Left renal pelvis (tissue), 4 donors: ENCODE data around the gene ATP2A1. TPM values are rescaled to one million over a fixed set of nuclear protein-coding genes. Genes with fewer than 3 reads are reported as not detected.
A peak's percentile ranks its signal among the peaks of the same experiment; 100 is the strongest.
"Not testable (repeated sequence)": the region's sequence is repeated elsewhere in the genome, so short reads cannot be mapped to it uniquely, and the experiment has no call there.

Experiments
- DNase-seq, 4 donors: peaks; one replicate each; pipeline ENCODE4 v3.0.0-alpha.2; 2013; ENCODE audit warnings: low read depth in 4 of 4, low spot score in 3 of 4
- polyA plus RNA-seq, 4 donors: library from polyadenylated mRNA; unstranded; fragments of 120-200 nt; gene quantifications; one replicate each; pipeline ENCODE4 v1.2.1, GENCODE V29; 2013; ENCODE audit not compliant: insufficient read length in 4 of 4

Gene ATP2A1
- polyA plus RNA-seq, 4 donors = 2.5 to 6.4 (median 3.3) TPM

DNA sequence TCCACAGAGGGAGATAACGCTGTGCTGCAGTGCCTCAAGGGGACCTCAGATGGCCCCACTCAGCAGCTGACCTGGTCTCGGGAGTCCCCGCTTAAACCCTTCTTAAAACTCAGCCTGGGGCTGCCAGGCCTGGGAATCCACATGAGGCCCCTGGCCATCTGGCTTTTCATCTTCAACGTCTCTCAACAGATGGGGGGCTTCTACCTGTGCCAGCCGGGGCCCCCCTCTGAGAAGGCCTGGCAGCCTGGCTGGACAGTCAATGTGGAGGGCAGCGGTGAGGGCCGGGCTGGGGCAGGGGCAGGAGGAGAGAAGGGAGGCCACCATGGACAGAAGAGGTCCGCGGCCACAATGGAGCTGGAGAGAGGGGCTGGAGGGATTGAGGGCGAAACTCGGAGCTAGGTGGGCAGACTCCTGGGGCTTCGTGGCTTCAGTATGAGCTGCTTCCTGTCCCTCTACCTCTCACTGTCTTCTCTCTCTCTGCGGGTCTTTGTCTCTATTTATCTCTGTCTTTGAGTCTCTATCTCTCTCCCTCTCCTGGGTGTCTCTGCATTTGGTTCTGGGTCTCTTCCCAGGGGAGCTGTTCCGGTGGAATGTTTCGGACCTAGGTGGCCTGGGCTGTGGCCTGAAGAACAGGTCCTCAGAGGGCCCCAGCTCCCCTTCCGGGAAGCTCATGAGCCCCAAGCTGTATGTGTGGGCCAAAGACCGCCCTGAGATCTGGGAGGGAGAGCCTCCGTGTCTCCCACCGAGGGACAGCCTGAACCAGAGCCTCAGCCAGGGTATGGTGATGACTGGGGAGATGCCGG is 54.3 kb downstream of the ATP2A1 start:
- DNase-seq = no peak

DNA sequence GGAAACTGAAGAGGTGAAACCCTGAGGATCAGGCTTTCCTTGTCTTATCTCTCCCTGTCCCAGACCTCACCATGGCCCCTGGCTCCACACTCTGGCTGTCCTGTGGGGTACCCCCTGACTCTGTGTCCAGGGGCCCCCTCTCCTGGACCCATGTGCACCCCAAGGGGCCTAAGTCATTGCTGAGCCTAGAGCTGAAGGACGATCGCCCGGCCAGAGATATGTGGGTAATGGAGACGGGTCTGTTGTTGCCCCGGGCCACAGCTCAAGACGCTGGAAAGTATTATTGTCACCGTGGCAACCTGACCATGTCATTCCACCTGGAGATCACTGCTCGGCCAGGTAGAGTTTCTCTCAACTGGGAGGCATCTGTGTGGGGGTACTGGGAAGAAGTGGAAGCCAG is 54.9 kb downstream of the ATP2A1 start:
- no peak for DNase-seq

DNA sequence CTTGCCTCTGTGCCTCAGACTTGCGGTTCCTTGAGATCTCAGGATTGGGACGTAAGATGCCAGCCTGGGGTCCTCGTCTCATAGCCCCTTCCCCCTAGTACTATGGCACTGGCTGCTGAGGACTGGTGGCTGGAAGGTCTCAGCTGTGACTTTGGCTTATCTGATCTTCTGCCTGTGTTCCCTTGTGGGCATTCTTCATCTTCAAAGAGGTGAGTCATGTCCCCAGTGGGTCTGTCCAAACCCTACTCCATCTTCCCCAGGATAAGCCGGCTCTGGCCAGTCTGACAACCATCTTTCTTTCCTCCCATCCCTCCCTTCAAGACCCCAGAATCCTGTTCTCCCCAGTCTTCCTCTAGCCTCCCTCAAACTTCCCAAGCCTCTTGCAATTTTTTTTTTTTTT is 57.1 kb downstream of the ATP2A1 start:
- no peak for DNase-seq

DNA sequence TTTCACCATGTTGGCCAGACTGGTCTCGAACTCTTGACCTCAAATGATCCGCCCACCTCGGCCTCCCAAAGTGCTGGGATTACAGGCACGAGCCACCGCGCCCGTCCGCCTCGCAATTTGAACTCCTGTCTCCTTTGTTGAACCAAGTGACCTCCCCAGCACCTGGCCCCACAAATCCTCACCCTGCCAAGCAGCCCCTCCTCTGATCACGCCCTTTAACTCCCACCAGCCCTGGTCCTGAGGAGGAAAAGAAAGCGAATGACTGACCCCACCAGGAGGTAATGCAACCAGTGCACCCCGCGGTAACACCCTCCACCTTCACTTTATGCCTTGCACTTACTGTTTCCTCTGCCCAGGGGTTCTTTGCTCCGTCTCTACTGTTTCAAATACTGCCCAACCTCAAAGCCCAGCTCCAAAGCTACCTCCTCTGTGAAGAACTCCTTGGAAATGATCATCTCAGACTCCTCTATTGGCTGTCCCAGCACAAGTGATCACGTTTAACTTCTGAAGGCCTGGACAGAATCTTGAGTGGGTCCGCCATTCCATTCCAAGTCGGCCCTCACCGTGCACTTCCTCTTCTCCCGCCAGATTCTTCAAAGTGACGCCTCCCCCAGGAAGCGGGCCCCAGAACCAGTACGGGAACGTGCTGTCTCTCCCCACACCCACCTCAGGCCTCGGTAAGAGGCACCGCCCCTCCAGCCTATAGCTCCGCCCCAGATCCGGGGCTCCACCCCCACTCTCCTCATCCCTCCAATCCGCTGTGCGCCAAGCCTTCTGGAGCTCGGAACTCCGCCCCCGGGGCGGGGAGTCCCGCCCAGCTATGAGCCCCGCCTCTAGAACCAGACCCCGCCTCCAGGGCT is 57.9 kb downstream of the ATP2A1 start:
- DNase-seq = no peak

DNA sequence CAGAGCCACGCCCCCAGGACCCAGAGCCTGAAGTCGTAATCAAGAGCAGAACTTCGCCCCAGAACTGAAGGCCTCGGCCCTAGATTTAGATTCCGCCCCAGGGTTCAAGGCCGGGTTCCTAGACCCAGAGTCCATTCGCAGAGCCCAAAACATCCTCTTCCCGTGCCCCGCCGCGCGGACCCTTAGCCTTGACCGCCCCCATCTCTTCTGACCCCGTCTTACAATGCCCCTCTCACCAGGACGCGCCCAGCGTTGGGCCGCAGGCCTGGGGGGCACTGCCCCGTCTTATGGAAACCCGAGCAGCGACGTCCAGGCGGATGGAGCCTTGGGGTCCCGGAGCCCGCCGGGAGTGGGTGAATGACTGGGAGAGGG is 58.5 kb downstream of the ATP2A1 start:
- DNase-seq = no peak

DNA sequence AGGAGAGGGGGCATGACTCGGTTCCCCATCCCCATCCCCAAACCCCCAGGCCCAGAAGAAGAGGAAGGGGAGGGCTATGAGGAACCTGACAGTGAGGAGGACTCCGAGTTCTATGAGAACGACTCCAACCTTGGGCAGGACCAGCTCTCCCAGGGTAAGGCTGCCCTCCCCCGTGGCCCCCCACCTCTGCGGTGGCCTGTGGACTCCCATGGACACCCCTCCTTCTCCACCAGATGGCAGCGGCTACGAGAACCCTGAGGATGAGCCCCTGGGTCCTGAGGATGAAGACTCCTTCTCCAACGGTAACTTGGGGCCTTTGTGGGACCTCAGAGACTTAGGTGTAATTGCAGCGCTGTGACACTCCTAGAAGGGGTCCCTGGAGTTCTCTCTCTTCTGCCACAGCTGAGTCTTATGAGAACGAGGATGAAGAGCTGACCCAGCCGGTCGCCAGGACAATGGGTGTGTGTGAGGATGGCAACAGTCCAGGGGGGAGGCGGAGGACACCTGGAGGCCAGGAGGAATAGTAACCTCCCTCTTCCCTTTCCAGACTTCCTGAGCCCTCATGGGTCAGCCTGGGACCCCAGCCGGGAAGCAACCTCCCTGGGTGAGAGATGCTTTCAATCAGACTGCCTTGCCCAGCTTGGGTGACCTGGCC is 59.1 kb downstream of the ATP2A1 start:
- DNase-seq = no peak

DNA sequence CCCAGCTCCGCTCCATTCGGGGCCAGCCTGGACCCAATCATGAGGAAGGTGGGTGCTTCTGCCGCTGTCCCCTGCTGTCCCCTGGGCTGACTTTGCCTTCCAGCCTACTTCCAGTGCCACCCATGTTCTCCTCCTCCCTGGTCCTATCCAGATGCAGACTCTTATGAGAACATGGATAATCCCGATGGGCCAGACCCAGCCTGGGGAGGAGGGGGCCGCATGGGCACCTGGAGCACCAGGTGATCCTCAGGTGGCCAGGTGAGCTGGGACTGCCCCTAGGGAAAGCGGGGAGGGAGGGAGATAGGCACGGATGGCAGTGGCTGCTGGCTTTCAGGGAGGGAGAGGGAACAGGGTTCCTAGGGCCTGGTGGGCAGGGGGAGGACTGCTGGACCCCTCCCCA is 60.4 kb downstream of the ATP2A1 start:
- no peak for DNase-seq

DNA sequence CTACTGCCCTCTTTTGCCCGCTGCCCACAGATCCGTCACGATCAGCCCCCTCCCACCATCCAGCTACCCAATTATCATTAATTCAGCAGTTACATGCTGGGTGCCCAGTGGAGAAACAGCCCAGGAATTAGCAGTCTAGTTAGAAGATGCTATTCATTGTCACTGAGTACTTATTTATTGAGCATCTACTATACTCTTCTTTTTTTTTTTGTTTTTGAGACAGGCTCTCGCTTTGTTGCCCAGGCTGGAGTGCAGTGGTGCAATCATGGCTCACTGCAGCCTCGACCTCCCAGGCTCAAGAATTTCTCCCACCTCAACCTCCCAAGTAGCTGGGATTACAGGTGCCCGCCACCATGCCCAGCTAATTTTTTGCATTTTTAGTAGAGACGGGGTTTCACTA is 61.5 kb downstream of the ATP2A1 start:
- DNase-seq = not testable (repeated sequence)

DNA sequence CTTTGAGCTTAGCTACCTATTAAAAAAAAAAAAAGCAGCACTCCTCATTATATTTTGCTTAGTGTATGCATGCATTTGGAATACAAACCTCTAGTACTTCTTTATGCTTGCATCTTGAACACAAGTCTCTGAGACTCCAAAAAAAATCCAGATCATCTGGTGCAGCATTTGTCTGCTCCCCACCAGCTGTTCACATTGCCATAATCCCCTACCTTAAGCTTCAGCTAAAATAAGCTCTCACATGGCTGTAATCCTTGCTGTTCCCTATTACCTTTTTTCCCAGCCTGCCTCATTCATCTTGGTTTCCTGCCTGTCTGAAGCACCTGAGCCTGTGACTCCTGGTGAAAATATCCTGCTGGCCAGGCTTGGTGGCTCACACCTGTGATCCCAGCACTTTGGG is 65.0 kb downstream of the ATP2A1 start:
- DNase-seq = no peak

DNA sequence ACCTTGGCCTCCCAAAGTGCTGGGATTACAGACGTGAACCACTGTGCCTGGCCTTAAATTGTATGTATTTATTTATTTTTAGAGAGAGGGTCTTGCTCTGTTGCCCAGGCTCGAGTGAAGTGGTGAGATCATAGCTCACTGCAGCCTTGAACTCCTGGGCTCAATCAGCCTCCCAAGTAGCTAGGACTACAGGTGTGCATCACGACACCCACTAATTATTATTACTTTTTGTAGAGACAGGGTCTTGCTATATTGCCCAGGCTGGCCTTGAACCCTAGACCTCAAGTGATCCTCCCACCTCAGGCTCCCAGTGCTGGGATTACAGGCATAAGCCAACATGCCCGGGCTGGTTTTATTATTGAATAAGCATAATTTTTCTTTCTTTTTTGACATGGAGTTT is 68.4 kb downstream of the ATP2A1 start:
- no peak for DNase-seq

DNA sequence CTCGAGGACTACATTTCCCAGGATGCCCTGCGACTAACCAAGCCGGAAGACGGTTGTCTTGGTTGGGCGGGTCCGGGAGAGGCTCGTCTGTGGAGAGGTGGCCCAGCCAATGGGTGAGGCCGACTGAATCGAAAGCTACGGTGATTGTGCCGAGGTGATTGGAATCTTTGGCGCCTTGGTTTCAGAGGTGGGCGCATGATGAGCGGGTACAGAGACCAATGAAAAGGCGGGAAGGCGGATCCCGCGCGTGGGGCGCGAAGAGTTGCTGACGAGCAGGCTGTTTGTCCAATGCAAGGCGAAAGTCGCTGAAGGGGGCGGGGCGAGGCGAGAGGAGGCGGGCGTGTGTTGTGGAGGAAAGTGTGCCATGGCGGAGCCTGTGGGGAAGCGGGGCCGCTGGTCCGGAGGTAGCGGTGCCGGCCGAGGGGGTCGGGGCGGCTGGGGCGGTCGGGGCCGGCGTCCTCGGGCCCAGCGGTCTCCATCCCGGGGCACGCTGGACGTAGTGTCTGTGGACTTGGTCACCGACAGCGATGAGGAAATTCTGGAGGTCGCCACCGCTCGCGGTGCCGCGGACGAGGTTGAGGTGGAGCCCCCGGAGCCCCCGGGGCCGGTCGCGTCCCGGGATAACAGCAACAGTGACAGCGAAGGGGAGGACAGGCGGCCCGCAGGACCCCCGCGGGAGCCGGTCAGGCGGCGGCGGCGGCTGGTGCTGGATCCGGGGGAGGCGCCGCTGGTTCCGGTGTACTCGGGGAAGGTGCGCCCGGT is 72.5 kb downstream of the ATP2A1 start, which contains the start of gene NFATC2IP:
NFATC2IP (plus strand) TSS at position 290 of the 762 bp plus-strand sequence; CDS start at position 365, 75 bp downstream.
- DNase-seq = peak; percentile 99

DNA sequence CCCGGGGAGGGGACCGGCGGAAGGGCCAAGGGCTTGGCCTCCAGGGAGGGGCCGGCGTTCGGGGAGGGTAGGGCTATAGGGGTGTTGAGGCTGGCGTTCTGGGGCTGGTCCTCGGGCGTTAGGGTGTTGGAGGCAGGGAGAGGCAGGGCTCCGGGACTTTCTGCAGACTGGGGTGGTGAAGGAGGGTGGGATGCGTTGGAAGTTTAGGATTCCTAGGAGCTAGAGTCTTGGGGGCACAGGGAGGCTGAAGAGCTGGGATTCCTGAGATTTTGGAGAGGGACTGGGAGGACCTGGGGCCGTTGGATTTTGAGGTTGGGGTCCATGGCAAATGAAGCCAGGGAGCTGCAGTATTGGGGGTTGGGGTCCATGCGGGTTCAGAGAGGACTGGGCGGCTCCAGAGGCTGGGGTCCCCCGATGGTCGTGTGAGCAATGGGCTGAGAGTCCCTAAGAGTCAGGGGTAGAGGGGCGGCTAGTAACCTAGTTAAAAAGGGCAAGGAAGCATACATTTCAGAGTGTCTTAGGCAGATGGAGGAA is 73.2 kb downstream of the ATP2A1 start:
- DNase-seq = no peak

Other genes starting within 250 kb of the ATP2A1 start
- 1 to 10 TPM in 1 of 4 donors, under 1 TPM in 1, not detected in 2; 0.40 to 2.6 TPM for gene NPIPB8, start 240.4 kb upstream of the ATP2A1 start, polyA plus RNA-seq
- 100 to 1,000 TPM; 373 to 630 (median 499) TPM for gene EIF3C, start 167.0 kb upstream of the ATP2A1 start, polyA plus RNA-seq
- 1 to 10 TPM in 3 of 4 donors, under 1 TPM in 1; 0.70 to 3.8 (median 1.9) TPM for gene NPIPB9, start 126.7 kb upstream of the ATP2A1 start, polyA plus RNA-seq
- gene ATXN2L, start 55.5 kb upstream of the ATP2A1 start, polyA plus RNA-seq = 100 to 1,000 TPM in 2 of 4 donors, 10 to 100 TPM in 2; 88.4 to 148 (median 100) TPM
- 100 to 1,000 TPM; 113 to 227 (median 198) TPM for gene TUFM, start 32.1 kb upstream of the ATP2A1 start, polyA plus RNA-seq
- 10 to 100 TPM; 58.4 to 92.1 (median 62.9) TPM for gene SH2B1, start 14.6 kb upstream of the ATP2A1 start, polyA plus RNA-seq
- gene RABEP2, start 46.8 kb downstream of the ATP2A1 start, polyA plus RNA-seq = 10 to 100 TPM; 15.7 to 34.4 (median 17.6) TPM
- gene CD19, start 53.5 kb downstream of the ATP2A1 start, polyA plus RNA-seq = 1 to 10 TPM; 1.3 to 5.3 (median 3.7) TPM
- 10 to 100 TPM; 27.5 to 65.1 (median 40.5) TPM for gene NFATC2IP, start 72.4 kb downstream of the ATP2A1 start, polyA plus RNA-seq
- gene SPNS1, start 96.3 kb downstream of the ATP2A1 start, polyA plus RNA-seq = 10 to 100 TPM; 27.3 to 57.9 (median 37.7) TPM
- 1 to 10 TPM; 4.7 to 9.9 (median 5.9) TPM for gene LAT, start 106.6 kb downstream of the ATP2A1 start, polyA plus RNA-seq